ENCODE data around the gene THAP11.
"Not testable (repeated sequence)": the region's sequence is repeated elsewhere in the genome, so short reads cannot be mapped to it uniquely, and the experiment has no call there.

THAP11 gene

DNA sequence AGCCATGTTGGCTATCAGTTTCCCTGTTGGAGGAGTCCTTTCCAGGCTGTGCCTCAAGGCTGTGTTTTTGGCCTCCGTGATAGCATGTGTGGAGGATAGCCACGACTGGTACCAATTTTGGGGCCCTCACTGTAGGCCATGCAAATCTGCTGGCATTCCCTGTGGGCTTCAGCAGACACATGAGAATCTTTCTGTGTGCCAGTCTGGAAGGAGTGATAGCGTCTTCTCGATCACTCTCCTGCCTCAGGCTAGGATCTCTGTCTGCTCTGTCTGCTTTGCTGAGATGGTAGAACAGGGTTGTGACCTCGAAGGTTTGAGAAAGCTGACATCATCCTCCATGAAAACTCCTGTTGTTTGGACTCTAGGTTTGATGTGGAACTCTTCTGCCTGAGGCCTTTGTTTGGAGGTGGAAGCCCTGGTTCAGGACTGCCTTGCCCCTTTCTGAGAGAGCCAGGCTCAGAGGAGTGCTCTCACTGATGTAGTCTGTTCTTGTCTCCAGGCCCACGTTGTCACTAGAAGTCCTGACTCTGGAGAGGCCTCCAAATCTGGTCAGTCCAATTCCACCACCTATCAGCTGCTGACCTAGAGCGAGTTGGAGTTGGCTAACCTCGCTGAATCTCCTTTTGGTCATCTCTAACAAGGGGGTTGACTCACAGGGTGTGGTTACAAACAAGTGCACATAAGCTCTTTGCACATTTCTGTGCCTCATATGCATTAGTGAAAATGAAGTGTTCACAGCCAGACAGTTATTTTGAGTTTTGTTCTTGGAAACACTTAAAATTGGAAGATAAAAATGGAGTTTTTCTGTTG, 18.7 kb downstream of the THAP11 start:
- FAIRE-seq = no peak
- no peak for DNase-seq (ENCODE audit: extremely low spot score, insufficient read length, low read depth)

DNA sequence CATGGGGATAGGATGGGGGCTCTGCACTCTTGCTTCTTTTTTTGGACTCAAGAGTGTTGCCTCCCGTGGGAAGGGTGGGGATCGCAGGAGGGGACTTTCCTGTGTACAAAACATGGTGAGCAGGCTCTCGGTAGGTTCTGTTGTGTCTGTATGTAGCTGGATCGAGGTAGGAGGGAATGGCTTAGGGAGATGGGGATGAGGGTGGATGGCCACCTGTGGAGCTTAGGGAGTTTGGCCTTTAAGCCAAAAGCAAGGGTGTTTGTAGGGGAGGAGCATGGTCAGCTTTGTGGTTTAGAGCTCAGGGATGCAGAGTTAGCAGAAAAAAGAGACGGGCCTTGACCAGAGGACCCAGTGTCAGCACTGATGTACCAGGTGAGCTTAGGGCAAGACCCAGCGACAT, 19.8 kb downstream of the THAP11 start:
- FAIRE-seq (no peak), DNase-seq (ENCODE audit: extremely low spot score, insufficient read length, low read depth) (no peak)

DNA sequence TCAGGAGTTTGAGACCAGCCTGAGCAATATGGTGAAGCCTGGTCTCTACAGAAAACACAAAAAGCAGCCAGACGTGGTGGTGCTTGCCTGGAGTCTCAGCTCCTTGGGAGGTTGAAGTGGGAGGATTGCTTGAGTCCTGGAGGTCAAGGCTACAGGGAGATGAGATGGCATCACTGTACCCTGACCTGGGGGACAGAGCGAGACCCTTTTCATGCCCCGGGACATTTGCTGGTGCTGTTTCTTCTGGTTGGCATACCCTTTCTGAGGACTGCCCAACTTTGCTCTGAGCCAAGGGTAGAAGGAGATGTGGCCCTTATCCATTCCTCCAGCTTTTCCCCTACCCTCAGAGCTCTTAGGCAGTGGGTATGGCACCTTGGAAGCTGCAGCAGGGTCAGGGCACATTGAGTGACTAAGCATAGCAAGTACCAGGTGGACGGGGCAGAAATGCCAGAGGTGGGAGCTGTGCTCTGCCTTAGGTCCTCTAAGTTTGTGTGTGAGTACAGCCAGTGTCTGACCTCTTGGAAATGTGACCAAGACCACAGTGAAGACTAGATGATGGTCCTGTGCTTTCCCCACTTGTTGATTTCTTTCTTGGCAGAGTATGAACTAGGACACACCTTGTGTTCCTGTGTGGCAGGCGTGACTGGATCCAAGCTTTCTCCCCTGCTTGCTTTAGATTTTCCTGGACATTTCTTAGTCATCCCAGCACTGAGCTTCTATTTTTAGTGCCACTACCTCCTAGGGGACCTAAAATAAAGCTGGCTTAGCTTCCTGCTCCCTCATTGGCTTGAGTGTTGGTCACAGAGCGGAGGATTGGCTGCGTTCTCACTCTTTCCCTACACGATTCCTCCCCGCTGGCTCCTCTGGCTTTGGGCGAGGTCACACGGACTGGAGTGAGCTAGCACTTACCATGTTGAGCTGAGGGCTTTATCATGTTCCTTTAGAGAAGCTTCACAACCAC, 20.8 kb downstream of the THAP11 start:
- DNase-seq (ENCODE audit: extremely low spot score, insufficient read length, low read depth) (no peak), FAIRE-seq (no peak)

GRCh38 chr16:67864044-67864443, 21.9 kb downstream of the THAP11 start:
- not testable (repeated sequence) for FAIRE-seq; DNase-seq (ENCODE audit: extremely low spot score, insufficient read length, low read depth)

DNA sequence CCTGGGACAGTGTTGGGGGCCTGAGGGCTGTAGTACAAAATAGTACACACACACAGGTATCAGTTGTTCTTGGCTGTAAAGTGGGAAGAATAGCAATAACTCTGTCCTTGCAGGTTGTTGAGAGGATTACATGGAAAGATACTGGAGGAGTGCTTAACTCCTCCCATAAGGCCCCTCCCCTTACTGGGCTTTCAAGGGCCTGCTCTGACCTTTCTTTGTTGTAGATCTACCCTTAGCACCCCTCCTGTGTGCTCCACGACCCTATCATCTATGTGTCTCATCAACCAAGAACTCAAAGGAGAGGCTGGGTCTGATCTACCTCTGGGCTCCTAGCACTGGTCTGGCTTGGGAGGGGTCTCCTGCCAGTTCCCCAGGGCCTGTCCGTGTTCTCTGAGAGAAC, 22.5 kb downstream of the THAP11 start:
- no peak for DNase-seq (ENCODE audit: extremely low spot score, insufficient read length, low read depth)
- no peak for FAIRE-seq

- FAIRE-seq (no peak), DNase-seq (ENCODE audit: extremely low spot score, insufficient read length, low read depth) (no peak)
Observed at GRCh38 chr16:67865318-67865717, 23.2 kb downstream of the THAP11 start.

- FAIRE-seq (no peak), DNase-seq (ENCODE audit: extremely low spot score, insufficient read length, low read depth) (no peak)
Observed at GRCh38 chr16:67868290-67868689, 26.2 kb downstream of the THAP11 start.

- DNase-seq (ENCODE audit: extremely low spot score, insufficient read length, low read depth) (no peak), FAIRE-seq (no peak)
Observed at GRCh38 chr16:67869653-67870052, 27.5 kb downstream of the THAP11 start.

GRCh38 chr16:67871256-67871655, 29.1 kb downstream of the THAP11 start:
- FAIRE-seq (no peak), DNase-seq (ENCODE audit: extremely low spot score, insufficient read length, low read depth) (no peak)

GRCh38 chr16:67872131-67872630, 30.1 kb downstream of the THAP11 start:
- FAIRE-seq (no peak), DNase-seq (ENCODE audit: extremely low spot score, insufficient read length, low read depth) (no peak)

GRCh38 chr16:67872631-67873434, 30.7 kb downstream of the THAP11 start, which contains the start of gene EDC4:
TSS of gene EDC4 (plus strand) at chr16:67873052. CDS start at chr16:67873262, 210 bp downstream.
- DNase-seq (ENCODE audit: extremely low spot score, insufficient read length, low read depth) (peak; percentile 94), FAIRE-seq (peak; percentile 84)

GRCh38 chr16:67873435-67874370, 31.6 kb downstream of the THAP11 start:
- FAIRE-seq (no peak), DNase-seq (ENCODE audit: extremely low spot score, insufficient read length, low read depth) (no peak)

GRCh38 chr16:67874372-67874771, 32.3 kb downstream of the THAP11 start:
- DNase-seq (ENCODE audit: extremely low spot score, insufficient read length, low read depth) (no peak), FAIRE-seq (no peak)

GRCh38 chr16:67877064-67877463, 34.9 kb downstream of the THAP11 start:
- no peak for FAIRE-seq
- DNase-seq (ENCODE audit: extremely low spot score, insufficient read length, low read depth) = no peak

DNA sequence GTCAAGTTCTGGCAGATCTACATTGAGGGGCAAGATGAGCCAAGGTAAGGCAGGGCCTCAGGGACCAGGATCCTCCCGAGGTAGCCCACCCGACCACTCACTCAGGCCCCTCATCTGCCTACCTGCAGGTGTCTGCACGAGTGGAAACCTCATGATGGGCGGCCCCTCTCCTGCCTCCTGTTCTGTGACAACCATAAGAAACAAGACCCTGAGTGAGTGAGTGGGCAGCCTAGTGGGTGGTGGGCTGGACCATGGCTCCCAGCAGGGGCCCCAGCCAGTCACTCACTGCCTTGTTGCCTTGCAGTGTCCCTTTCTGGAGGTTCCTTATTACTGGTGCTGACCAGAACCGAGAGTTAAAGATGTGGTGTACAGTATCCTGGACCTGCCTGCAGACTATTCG, 36.1 kb downstream of the THAP11 start:
- no peak for FAIRE-seq
- no peak for DNase-seq (ENCODE audit: extremely low spot score, insufficient read length, low read depth)

DNA sequence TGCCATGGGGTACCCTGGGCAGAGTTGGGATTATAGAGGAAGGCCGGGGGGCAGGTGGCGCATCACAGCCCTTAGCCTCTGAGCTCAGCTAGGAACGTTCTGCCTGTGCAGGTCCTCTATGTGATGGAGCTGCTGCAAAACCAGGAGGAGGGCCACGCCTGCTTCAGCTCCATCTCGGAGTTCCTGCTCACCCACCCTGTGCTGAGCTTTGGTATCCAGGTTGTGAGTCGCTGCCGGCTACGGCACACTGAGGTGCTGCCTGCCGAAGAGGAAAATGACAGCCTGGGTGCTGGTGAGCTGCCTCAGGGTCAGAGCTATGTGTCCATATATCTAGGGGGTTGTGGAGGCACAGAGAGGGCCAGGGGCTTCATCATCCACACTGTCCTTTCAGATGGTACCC, 36.7 kb downstream of the THAP11 start:
- DNase-seq (ENCODE audit: extremely low spot score, insufficient read length, low read depth) = no peak
- no peak for FAIRE-seq

GRCh38 chr16:67879462-67879861, 37.3 kb downstream of the THAP11 start:
- FAIRE-seq (no peak), DNase-seq (ENCODE audit: extremely low spot score, insufficient read length, low read depth) (no peak)

DNA sequence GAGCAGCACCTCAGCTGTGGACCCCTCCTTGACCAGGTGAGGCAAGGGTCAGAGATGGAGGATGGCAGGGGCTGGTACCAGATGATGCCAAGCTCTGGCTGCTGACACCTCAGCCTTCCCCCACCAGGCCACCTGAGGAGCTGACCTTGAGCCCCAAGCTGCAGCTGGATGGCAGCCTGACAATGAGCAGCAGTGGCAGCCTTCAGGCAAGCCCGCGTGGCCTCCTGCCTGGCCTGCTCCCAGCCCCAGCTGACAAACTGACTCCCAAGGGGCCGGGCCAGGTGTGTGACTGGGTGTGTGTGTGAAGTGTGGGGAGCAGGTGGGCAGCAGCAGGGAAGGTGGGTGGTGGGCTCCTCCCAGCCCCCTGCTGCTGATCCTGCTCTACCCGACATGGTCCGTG, 37.8 kb downstream of the THAP11 start:
- DNase-seq (ENCODE audit: extremely low spot score, insufficient read length, low read depth) = no peak
- no peak for FAIRE-seq

DNA sequence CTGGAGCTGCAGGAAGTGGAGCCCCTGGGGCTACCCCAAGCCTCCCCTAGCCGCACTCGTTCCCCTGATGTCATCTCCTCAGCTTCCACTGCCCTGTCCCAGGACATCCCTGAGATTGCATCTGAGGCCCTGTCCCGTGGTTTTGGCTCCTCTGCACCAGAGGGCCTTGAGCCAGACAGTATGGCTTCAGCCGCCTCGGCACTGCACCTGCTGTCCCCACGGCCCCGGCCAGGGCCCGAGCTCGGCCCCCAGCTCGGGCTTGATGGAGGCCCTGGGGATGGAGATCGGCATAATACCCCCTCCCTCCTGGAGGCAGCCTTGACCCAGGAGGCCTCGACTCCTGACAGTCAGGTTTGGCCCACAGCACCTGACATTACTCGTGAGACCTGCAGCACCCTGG, 38.5 kb downstream of the THAP11 start:
- DNase-seq (ENCODE audit: extremely low spot score, insufficient read length, low read depth) (no peak), FAIRE-seq (no peak)
